AG04450 (cell line): Measurements from ENCODE around the gene DCLK2. TPM values are rescaled to one million over a fixed set of nuclear protein-coding genes. Genes with fewer than 3 reads are reported as not detected.

ENCODE experiments used
- CTCF ChIA-PET: fragments of 300-600, 350-600 bp; formaldehyde crosslinking; extraction: SDS; loops from one replicate; lab custom pipeline; 2022; ENCODE audit warnings: antibody characterized with exemption, inconsistent platforms; lab: Charles Lee
- POLR2A ChIA-PET: fragments of 350-600 bp; formaldehyde crosslinking; extraction: SDS; loops from one replicate; lab custom pipeline; 2021; ENCODE audit warnings: antibody characterized with exemption, inconsistent platforms; lab: Yijun Ruan, JAX
- DNase-seq: peaks from one replicate; pipeline ENCODE4 v3.0.0-alpha.2; 2011; ENCODE audit warnings: low read depth, low spot score
- H3K27ac ChIP-seq: one replicate; pipeline ENCODE4 v1.5.1; 2012; ENCODE audit warnings: low read depth, low read length, control low read depth
- H3K27me3 ChIP-seq: one replicate; pipeline ENCODE4 v1.6.0; 2012; ENCODE audit warnings: low read length; ENCODE audit not compliant: control insufficient read depth, insufficient read depth
- H3K4me3 ChIP-seq: 2 replicates; pipeline ENCODE4 v1.5.1; 2011; ENCODE audit warnings: mild to moderate bottlenecking, low read depth, low read length, control low read depth
- H3K9me3 ChIP-seq: 2 replicates; pipeline ENCODE4 v1.5.1; 2012; ENCODE audit warnings: low read length; ENCODE audit not compliant: control insufficient read depth, insufficient read depth
- CTCF ChIP-seq: IDR thresholded peaks from 2 replicates; pipeline ENCODE4 v1.5.1; 2011; ENCODE audit warnings: low read depth, low read length, control low read depth, inconsistent platforms
- polyA plus RNA-seq: library from polyadenylated mRNA; depleted of rRNA; stranded (reverse); fragments of >200 nt; gene quantifications from 2 replicates; pipeline ENCODE4 v1.2.3, GENCODE V29; 2011

Gene DCLK2
- polyA plus RNA-seq, 1 experiment: 7.3 TPM

- H3K27ac ChIP-seq: no peak overlapping the region
- no peaks in the 10 kb centered on the region for H3K9me3 ChIP-seq
- no peak overlapping the region for H3K4me3 ChIP-seq
- ChIA-PET POLR2A (no interaction called here), CTCF (no interaction called here)
- DNase-seq: no peak
- TF ChIP-seq CTCF: no peak
- H3K27me3 ChIP-seq: no peaks in the 10 kb centered on the region
Observed at GRCh38 chr4:150047546-150047945, 30.7 kb upstream of the DCLK2 start.

GRCh38 chr4:150049682-150050081 lies 28.6 kb upstream of the DCLK2 start:
- TF ChIP-seq CTCF: no peak
- Histone ChIP-seq H3K9me3 (no peaks in the 10 kb centered on the region), H3K27me3 (no peaks in the 10 kb centered on the region), H3K27ac (no peak overlapping the region), H3K4me3 (no peak overlapping the region)
- no peak for DNase-seq
- ChIA-PET CTCF (interaction anchor here (0.9 kb wide), 1 partner anchor 160 kb away, joined by 3 read pairs; no protein-coding TSS in a partner anchor), POLR2A (no interaction called here)

- POLR2A ChIA-PET: no interaction called here
- H3K4me3 ChIP-seq: no peak overlapping the region
- CTCF ChIA-PET: no interaction called here
- no peak overlapping the region for H3K27ac ChIP-seq
- no peaks in the 10 kb centered on the region for H3K9me3 ChIP-seq
- no peak for DNase-seq
- no peaks in the 10 kb centered on the region for H3K27me3 ChIP-seq
- TF ChIP-seq CTCF: no peak
Observed at GRCh38 chr4:150050566-150050965, 27.7 kb upstream of the DCLK2 start.

- DNase-seq: no peak
- ChIA-PET CTCF (no interaction called here), POLR2A (no interaction called here)
- Histone ChIP-seq H3K27ac (no peak overlapping the region), H3K9me3 (no peaks in the 10 kb centered on the region), H3K4me3 (no peak overlapping the region), H3K27me3 (no peaks in the 10 kb centered on the region)
- no peak for TF ChIP-seq CTCF
Observed at GRCh38 chr4:150051111-150051510, 27.1 kb upstream of the DCLK2 start.

- TF ChIP-seq CTCF: no peak
- CTCF ChIA-PET: interaction anchor here (1.0 kb wide), 1 partner anchor 187 kb away, joined by 3 read pairs; no protein-coding TSS in a partner anchor
- POLR2A ChIA-PET: no interaction called here
- DNase-seq: no peak
- Histone ChIP-seq H3K4me3 (no peak overlapping the region), H3K27me3 (no peaks in the 10 kb centered on the region), H3K27ac (no peak overlapping the region), H3K9me3 (no peaks in the 10 kb centered on the region)
Observed at GRCh38 chr4:150055467-150055866, 22.8 kb upstream of the DCLK2 start.
